Measurements from ENCODE around the gene PDLIM3.
A peak's percentile ranks its signal among the peaks of the same experiment; 100 is the strongest.

PDLIM3 gene, protein sequence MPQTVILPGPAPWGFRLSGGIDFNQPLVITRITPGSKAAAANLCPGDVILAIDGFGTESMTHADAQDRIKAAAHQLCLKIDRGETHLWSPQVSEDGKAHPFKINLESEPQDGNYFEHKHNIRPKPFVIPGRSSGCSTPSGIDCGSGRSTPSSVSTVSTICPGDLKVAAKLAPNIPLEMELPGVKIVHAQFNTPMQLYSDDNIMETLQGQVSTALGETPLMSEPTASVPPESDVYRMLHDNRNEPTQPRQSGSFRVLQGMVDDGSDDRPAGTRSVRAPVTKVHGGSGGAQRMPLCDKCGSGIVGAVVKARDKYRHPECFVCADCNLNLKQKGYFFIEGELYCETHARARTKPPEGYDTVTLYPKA

GRCh38 chr4:185534866-185535611 is at the start of gene PDLIM3:
TSS of gene PDLIM3 (minus strand) at chr4:185535507. CDS start at chr4:185535434, 73 bp downstream.
- peak within 1 kb of the TSS; percentile 97 for H3K9ac ChIP-seq (ENCODE audit: low read length)
- H3K4me2 ChIP-seq (ENCODE audit: low read depth, low read length): peak within 1 kb of the TSS; percentile 83
- H3K27me3 ChIP-seq (replicated peaks; ENCODE audit: insufficient read depth, low read length): no peaks in the 10 kb centered on the region
- peak; percentile 77 for DNase-seq
- no peaks in the 10 kb centered on the region for H3K36me3 ChIP-seq (replicated peaks; ENCODE audit: insufficient read depth, low read length)
- peaks cover 15% of the 10 kb centered on the region for H3K4me1 ChIP-seq (ENCODE audit: low read length)
- peaks cover 8% of the 10 kb centered on the region; the same call in 1 of the 2 replicates for H3F3A ChIP-seq (ENCODE audit: insufficient read depth, low read length)
- no peak for TF ChIP-seq EZH2phosphoT487 (IDR thresholded peaks at IDR 0.05; ENCODE audit: low read length)
- TF ChIP-seq, protein P1, sequence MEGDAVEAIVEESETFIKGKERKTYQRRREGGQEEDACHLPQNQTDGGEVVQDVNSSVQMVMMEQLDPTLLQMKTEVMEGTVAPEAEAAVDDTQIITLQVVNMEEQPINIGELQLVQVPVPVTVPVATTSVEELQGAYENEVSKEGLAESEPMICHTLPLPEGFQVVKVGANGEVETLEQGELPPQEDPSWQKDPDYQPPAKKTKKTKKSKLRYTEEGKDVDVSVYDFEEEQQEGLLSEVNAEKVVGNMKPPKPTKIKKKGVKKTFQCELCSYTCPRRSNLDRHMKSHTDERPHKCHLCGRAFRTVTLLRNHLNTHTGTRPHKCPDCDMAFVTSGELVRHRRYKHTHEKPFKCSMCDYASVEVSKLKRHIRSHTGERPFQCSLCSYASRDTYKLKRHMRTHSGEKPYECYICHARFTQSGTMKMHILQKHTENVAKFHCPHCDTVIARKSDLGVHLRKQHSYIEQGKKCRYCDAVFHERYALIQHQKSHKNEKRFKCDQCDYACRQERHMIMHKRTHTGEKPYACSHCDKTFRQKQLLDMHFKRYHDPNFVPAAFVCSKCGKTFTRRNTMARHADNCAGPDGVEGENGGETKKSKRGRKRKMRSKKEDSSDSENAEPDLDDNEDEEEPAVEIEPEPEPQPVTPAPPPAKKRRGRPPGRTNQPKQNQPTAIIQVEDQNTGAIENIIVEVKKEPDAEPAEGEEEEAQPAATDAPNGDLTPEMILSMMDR (IDR thresholded peaks at IDR 0.05; ENCODE audit: low read length): no peak
- no peak for TF ChIP-seq EZH2 (optimal IDR thresholded peaks at IDR 0.05; ENCODE audit: low read depth, low read length)
- no peaks in the 10 kb centered on the region for H3K9me3 ChIP-seq (replicated peaks; ENCODE audit: insufficient read depth, low read length)
- peak within 1 kb of the TSS; percentile 60; the same call in 1 of the 2 replicates for H3K27ac ChIP-seq (ENCODE audit: low read length)
- peak within 1 kb of the TSS; percentile 22 for H2AFZ ChIP-seq (ENCODE audit: low read length)
- peaks cover 47% of the 10 kb centered on the region for H3K79me2 ChIP-seq (ENCODE audit: low read length)
- H3K4me3 ChIP-seq (ENCODE audit: low read length): peak within 1 kb of the TSS; percentile 89
- no peaks in the 10 kb centered on the region for H3K9me2 ChIP-seq (replicated peaks; ENCODE audit: insufficient read depth, low read length)
- H4K20me1 ChIP-seq (ENCODE audit: insufficient read depth, low read length): no peaks in the 10 kb centered on the region

GRCh38 chr4:185583813-185584212 is 48.5 kb upstream of the PDLIM3 start:
- H3K9me2 ChIP-seq (replicated peaks; ENCODE audit: insufficient read depth, low read length): no peaks in the 10 kb centered on the region
- H3K4me3 ChIP-seq (ENCODE audit: low read length): no peak overlapping the region
- no peaks in the 10 kb centered on the region for H3K27me3 ChIP-seq (replicated peaks; ENCODE audit: insufficient read depth, low read length)
- TF ChIP-seq EZH2phosphoT487 (IDR thresholded peaks at IDR 0.05; ENCODE audit: low read length) (no peak), EZH2 (optimal IDR thresholded peaks at IDR 0.05; ENCODE audit: low read depth, low read length) (no peak)
- TF ChIP-seq, protein P1 (IDR thresholded peaks at IDR 0.05; ENCODE audit: low read length): no peak
- H3K79me2 ChIP-seq (ENCODE audit: low read length): no peaks in the 10 kb centered on the region
- no peak overlapping the region for H2AFZ ChIP-seq (ENCODE audit: low read length)
- peaks cover 23% of the 10 kb centered on the region for H3K4me1 ChIP-seq (ENCODE audit: low read length)
- H3K9me3 ChIP-seq (replicated peaks; ENCODE audit: insufficient read depth, low read length): no peaks in the 10 kb centered on the region
- H3F3A ChIP-seq (ENCODE audit: insufficient read depth, low read length): peaks cover 15% of the 10 kb centered on the region
- no peaks in the 10 kb centered on the region for H4K20me1 ChIP-seq (ENCODE audit: insufficient read depth, low read length)
- H3K4me2 ChIP-seq (ENCODE audit: low read depth, low read length): no peak overlapping the region
- no peak overlapping the region for H3K9ac ChIP-seq (ENCODE audit: low read length)
- no peak overlapping the region for H3K27ac ChIP-seq (ENCODE audit: low read length)
- no peaks in the 10 kb centered on the region for H3K36me3 ChIP-seq (replicated peaks; ENCODE audit: insufficient read depth, low read length)
- DNase-seq: no peak

DNA sequence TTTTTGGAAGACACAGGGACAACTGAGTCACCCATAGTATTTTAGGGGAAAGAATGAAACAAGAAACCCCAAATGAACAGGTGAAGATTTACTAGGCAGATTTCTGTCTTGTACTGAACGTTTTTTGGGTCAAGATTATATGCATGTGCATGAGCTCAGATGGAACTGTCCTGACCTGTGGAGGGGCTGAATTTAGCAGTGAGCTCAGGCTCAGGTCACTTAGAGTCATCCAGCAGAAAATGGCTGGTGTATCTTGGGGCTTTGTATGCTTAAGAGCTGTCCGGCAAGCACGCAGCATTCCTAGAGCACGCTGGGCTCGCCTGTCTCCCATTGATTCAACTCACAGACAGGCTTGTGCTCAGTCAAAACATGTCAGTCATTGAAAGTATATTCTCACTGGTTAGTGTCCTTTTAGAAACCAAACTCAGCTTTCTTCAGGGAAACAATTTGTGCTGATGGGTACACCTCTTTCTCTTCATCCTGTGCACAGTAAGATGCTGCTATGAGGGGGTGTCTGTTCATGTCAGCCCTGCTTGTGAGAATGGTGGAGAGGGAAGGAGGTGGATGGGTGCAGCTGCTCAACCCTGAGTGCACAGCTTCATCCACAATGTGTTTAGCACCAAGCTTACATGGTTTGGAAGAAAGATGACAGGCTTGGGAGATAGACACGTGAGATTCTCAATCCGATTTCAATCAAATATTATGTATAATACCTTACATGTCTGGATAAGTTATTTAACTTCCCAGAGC is 47.5 kb upstream of the PDLIM3 start:
- no peak overlapping the region for H2AFZ ChIP-seq (ENCODE audit: low read length)

More for the DNA sequence above, 47.5 kb upstream of the PDLIM3 start:
- DNase-seq: no peak
- no peak overlapping the region for H3K9ac ChIP-seq (ENCODE audit: low read length)
- H3K9me3 ChIP-seq (replicated peaks; ENCODE audit: insufficient read depth, low read length): no peaks in the 10 kb centered on the region
- H3K27me3 ChIP-seq (replicated peaks; ENCODE audit: insufficient read depth, low read length): no peaks in the 10 kb centered on the region
- H3K79me2 ChIP-seq (ENCODE audit: low read length): no peaks in the 10 kb centered on the region
- no peaks in the 10 kb centered on the region for H3K36me3 ChIP-seq (replicated peaks; ENCODE audit: insufficient read depth, low read length)
- H3K27ac ChIP-seq (ENCODE audit: low read length): no peak overlapping the region
- no peak overlapping the region for H3K4me3 ChIP-seq (ENCODE audit: low read length)
- no peak for TF ChIP-seq EZH2phosphoT487 (IDR thresholded peaks at IDR 0.05; ENCODE audit: low read length)
- no peak for TF ChIP-seq EZH2 (optimal IDR thresholded peaks at IDR 0.05; ENCODE audit: low read depth, low read length)
- TF ChIP-seq, protein P1 (IDR thresholded peaks at IDR 0.05; ENCODE audit: low read length): no peak
- H3K4me1 ChIP-seq (ENCODE audit: low read length): peaks cover 18% of the 10 kb centered on the region
- peaks cover 11% of the 10 kb centered on the region for H3F3A ChIP-seq (ENCODE audit: insufficient read depth, low read length)
- no peaks in the 10 kb centered on the region for H4K20me1 ChIP-seq (ENCODE audit: insufficient read depth, low read length)
- H3K9me2 ChIP-seq (replicated peaks; ENCODE audit: insufficient read depth, low read length): no peaks in the 10 kb centered on the region
- no peak overlapping the region for H3K4me2 ChIP-seq (ENCODE audit: low read depth, low read length)

Data from MM.1S (cell line).